Liver (tissue), 3 donors: ENCODE data around the gene BCR.

Experiments
- ATF3 ChIP-seq: IDR thresholded peaks from 2 replicates; pipeline ENCODE4 v1.6.1; 2016; ENCODE audit warnings: antibody characterized with exemption
- CTCF ChIP-seq: fragments of 150-350 bp; IDR thresholded peaks from 2 replicates; pipeline ENCODE4 v1.5.1; 2017; ENCODE audit warnings: improper control_type of control experiment, low read depth, low read length; ENCODE audit not compliant: missing input control
- MAX ChIP-seq: IDR thresholded peaks from 2 replicates; pipeline ENCODE4 v1.6.1; 2016; ENCODE audit warnings: antibody characterized with exemption
- TAF1 ChIP-seq: conservative IDR thresholded peaks from 2 replicates; pipeline ENCODE4 v1.6.1; 2016; ENCODE audit warnings: antibody characterized with exemption, mild to moderate bottlenecking
- ZBTB33 ChIP-seq: IDR thresholded peaks from 2 replicates; pipeline ENCODE4 v1.6.1; 2016; ENCODE audit warnings: antibody characterized with exemption
- donor health status: healthy.
- donor health status: healthy.

- TF ChIP-seq CTCF: no peak
- TF ChIP-seq TAF1: no peak
- TF ChIP-seq MAX: no peak
- TF ChIP-seq ZBTB33: no peak
- no peak for TF ChIP-seq ATF3
These were observed 37.1 kb downstream of the BCR start for GRCh38 chr22:23217171-23218052.
